Heart right ventricle (tissue), 16 donors: ENCODE measurements around the gene TAX1BP1. TPM values are rescaled to one million over a fixed set of nuclear protein-coding genes. Genes with fewer than 3 reads are reported as not detected.
A peak's percentile ranks its signal among the peaks of the same experiment; 100 is the strongest.

ENCODE experiments used
- ATAC-seq, 8 donors: fragments of 200-7000 bp; cut with Tn5 transposase; one replicate each; pipeline ENCODE4 v1.9.1; 2020; ENCODE audit warnings: mild to moderate bottlenecking in 8 of 8, moderate library complexity in 8 of 8, moderate number of reproducible peaks in 1 of 8
- DNase-seq, 2 donors: peaks; one replicate each; pipeline ENCODE4 v3.0.0-alpha.2; 2020
- H3K27ac ChIP-seq, 10 donors: fragments of 200-600 bp; sonication (generic) in 2 of 10; one replicate each; pipeline versions ENCODE4 v1.5.0 to v1.8.0; 2020 to 2022; ENCODE audit warnings: mild to moderate bottlenecking in 3 of 10
- H3K27me3 ChIP-seq, 7 donors: fragments of 200-600 bp; one replicate each; pipeline ENCODE4 v1.8.0; 2021 to 2022; ENCODE audit warnings: mild to moderate bottlenecking in 2 of 7
- H3K36me3 ChIP-seq, 9 donors: fragments of 200-600 bp; sonication (generic) in 1 of 9; one replicate each; pipeline versions ENCODE4 v1.5.0 to v1.8.0; 2020 to 2022; ENCODE audit warnings: mild to moderate bottlenecking in 2 of 9
- H3K4me1 ChIP-seq, 9 donors: fragments of 200-600 bp; sonication (generic) in 1 of 9; one replicate each; pipeline versions ENCODE4 v1.5.0 to v1.8.0; 2020 to 2022; ENCODE audit warnings: mild to moderate bottlenecking in 4 of 9
- H3K4me3 ChIP-seq, 10 donors: fragments of 200-600 bp; sonication (generic) in 2 of 10; one replicate each; pipeline versions ENCODE4 v1.5.0 to v1.8.0; 2020 to 2022; ENCODE audit warnings: mild to moderate bottlenecking in 7 of 10, moderate library complexity in 2 of 10
- H3K9me3 ChIP-seq, 11 donors: fragments of 200-600 bp in 10 of 11; sonication (generic) in 2 of 11; one replicate each; pipeline versions ENCODE4 v1.5.0 to v1.8.0; 2013 to 2022; ENCODE audit warnings: mild to moderate bottlenecking in 2 of 11, control low read depth in 1 of 11, moderate library complexity in 1 of 11
- CTCF ChIP-seq, 9 donors: fragments of 200-600 bp; sonication (generic) in 2 of 9; IDR thresholded peaks; one replicate each; pipeline versions ENCODE4 v1.5.0 to v1.8.0; 2021 to 2022; ENCODE audit warnings: antibody characterized with exemption in 9 of 9, mild to moderate bottlenecking in 5 of 9, moderate library complexity in 1 of 9
- WGBS, 2 donors: extraction: QIAGEN DNeasy Blood & Tissue Kit; methylation state at CpG; one replicate each; pipeline ENCODE4 v1.1.7; 2013; ENCODE audit warnings: inconsistent platforms in 1 of 2; 5-methylcytosine and 5-hydroxymethylcytosine counted together
- intact Hi-C, 10 donors: fragments of 100-400 bp; cut with DNase I; formaldehyde crosslinking; loops; one replicate each; pipeline versions ENCODE4 v1.11.1 to v1.14.2; 2022
- polyA plus RNA-seq, 2 donors: library from polyadenylated mRNA; stranded (reverse); fragments of 200-250 nt; gene quantifications; one replicate each; pipeline ENCODE4 v1.2.3, GENCODE V29; 2013
- total RNA-seq, 10 donors: library from RNA; stranded (reverse); fragmentation: NEBNext Ultra II Directional in 3 of 10; extraction: Animal tissue kit (Norgen Biotek cat#: 25700) in 3 of 10; gene quantifications; one replicate each; pipeline versions ENCODE4 v1.2.1 to v1.2.4, GENCODE V29; 2021 to 2023
- donor health status: Arrhythmogenic right ventricular cardiomyopathy.
- donor health status: ischemic (EF 13 %, LVEDD 7.1; RV severe dilation, severe dysfunction).
- donor health status: healthy with polysubstance abuse.
- donor health status: DM: no; HTN: yes; CAD: no.
- donor health status: DM: no; HTN: no; CAD: no.
- donor health status: ischemic (EF 25% LVEDD 6.9; RV normal size, moderate dysfunction).
- donor health status: ischemic (EF 25% LVEDD 5.7; RV mildly dilated, moderate dysfunction).
- donor health status: healthy.
- donor health status: DM: yes; HTN: yes; CAD: no.
- donor health status: Ischemic cardiomyopathy.
- donor health status: ischemic (EF 35%, LVEDD 5.7; RV mildly dilated, moderate dysfunction).
- donor health status: nonischemic (EF 11% LVEDD 7.7; RV severe dilation, severe dysfunction).
- donor health status: DM: yes; HTN: yes; CAD: no.
- donor health status: PGD.
- donor health status: ischemic (EF 29% LVEDD 5.4; RV normal size, mild dysfunction).
- donor health status: nonischemic (EF 23%, LVEDD 6.1; RV moderate dilation, normal function).

The TAX1BP1 gene
- total and polyA plus RNA-seq, 12 donors = 54.0 to 190 (median 165) TPM

- Histone ChIP-seq H3K4me1 (peaks cover 0 to 17% (median 12%) of the 10 kb centered on the region in 9 donors), H3K27ac (peak overlapping the region in 1 of 10 donors; percentile 16), H3K4me3 (no peak overlapping the region), H3K36me3 (peaks cover 0 to 73% (median 12%) of the 10 kb centered on the region in 9 donors), H3K27me3 (no peaks in the 10 kb centered on the region), H3K9me3 (no peaks in the 10 kb centered on the region)
- TF ChIP-seq CTCF (IDR thresholded peaks at IDR 0.05) = no peak
- DNase-seq = no peak
- peak in 2 of 8 donors; percentile 20 to 64 for ATAC-seq
- WGBS, 2 donors = 50 to 54% methylated on average over 5 of the region's 5 CpGs
- intact Hi-C loops = no loop called here
Measured at GRCh38 chr7:27826357-27826756, 86.4 kb downstream of the TAX1BP1 start.

- peaks cover 0 to 32% (median 12%) of the 10 kb centered on the region in 9 donors for H3K4me1 ChIP-seq
- WGBS, 2 donors = 67 to 72% methylated on average over 7 of the region's 7 CpGs
- H3K4me3 ChIP-seq = no peak overlapping the region
- ATAC-seq (peak; percentile 55 to 91 (median 84)), DNase-seq (peak in 1 of 2 donors; percentile 26)
- intact Hi-C loops = no loop called here
- peak overlapping the region in 9 of 10 donors; percentile 42 to 75 (median 61) for H3K27ac ChIP-seq
- no peak for TF ChIP-seq CTCF (IDR thresholded peaks at IDR 0.05)
- H3K36me3 ChIP-seq = peaks cover 0 to 70% (median 14%) of the 10 kb centered on the region in 9 donors
- H3K9me3 ChIP-seq = no peaks in the 10 kb centered on the region
- no peaks in the 10 kb centered on the region for H3K27me3 ChIP-seq
Measured at GRCh38 chr7:27834179-27834921, 94.4 kb downstream of the TAX1BP1 start.

- Histone ChIP-seq H3K27me3 (no peaks in the 10 kb centered on the region), H3K36me3 (peaks cover 0 to 70% (median 14%) of the 10 kb centered on the region in 9 donors), H3K4me1 (peaks cover 0 to 32% (median 12%) of the 10 kb centered on the region in 9 donors), H3K27ac (peak overlapping the region; percentile 42 to 75 (median 60)), H3K9me3 (no peaks in the 10 kb centered on the region), H3K4me3 (no peak overlapping the region)
- WGBS, 2 donors = 37 to 54% methylated on average over 7 of the region's 7 CpGs
- ATAC-seq (peak in 6 of 8 donors; percentile 34 to 79 (median 62)), DNase-seq (no peak)
- no peak for TF ChIP-seq CTCF (IDR thresholded peaks at IDR 0.05)
- intact Hi-C loops = loop anchor here in 1 of 10 donors (5.0 kb wide), 1 partner anchor 252 kb away; no protein-coding TSS in a partner anchor
Measured at GRCh38 chr7:27835376-27835775, 95.4 kb downstream of the TAX1BP1 start.

- DNase-seq = no peak
- H3K4me1 ChIP-seq = peaks cover 0 to 32% (median 12%) of the 10 kb centered on the region in 9 donors
- H3K27ac ChIP-seq = peak overlapping the region in 1 of 10 donors; percentile 60
- intact Hi-C loops = loop anchor here in 1 of 10 donors (5.0 kb wide), 1 partner anchor 251 kb away; no protein-coding TSS in a partner anchor
- no peak for ATAC-seq
- no peaks in the 10 kb centered on the region for H3K9me3 ChIP-seq
- TF ChIP-seq CTCF (IDR thresholded peaks at IDR 0.05) = no peak
- peaks cover 0 to 65% (median 14%) of the 10 kb centered on the region in 9 donors for H3K36me3 ChIP-seq
- 96 to 99% methylated on average over 2 of the region's 2 CpGs for WGBS, 2 donors
- H3K27me3 ChIP-seq = no peaks in the 10 kb centered on the region
- H3K4me3 ChIP-seq = no peak overlapping the region
Measured at GRCh38 chr7:27836536-27836935, 96.6 kb downstream of the TAX1BP1 start.
